GM06990 (cell line): ENCODE measurements around the gene EIF3K.
"Not testable (repeated sequence)": the region's sequence is repeated elsewhere in the genome, so short reads cannot be mapped to it uniquely, and the experiment has no call there.

Experiments
- DNase-seq: peaks from one replicate; pipeline ENCODE4 v3.0.0-alpha.2; 2011; ENCODE audit not compliant: insufficient read length; ENCODE audit errors: extremely low read depth
- H3K27me3 ChIP-seq: replicated peaks from 2 replicates; pipeline ENCODE4 v1.6.0; 2011; ENCODE audit warnings: low read length; ENCODE audit not compliant: control insufficient read depth, insufficient read depth
- H3K36me3 ChIP-seq: 2 replicates; pipeline ENCODE4 v1.5.1; 2011; ENCODE audit warnings: low read length; ENCODE audit not compliant: control insufficient read depth, insufficient read depth
- H3K4me3 ChIP-seq: replicated peaks from 2 replicates; pipeline ENCODE4 v1.5.1; 2011; ENCODE audit warnings: low read depth, mild to moderate bottlenecking, control low read depth, low read length
- CTCF ChIP-seq: IDR thresholded peaks from 2 replicates; pipeline ENCODE4 v1.5.1; 2011; ENCODE audit warnings: low read length, control low read depth, mild to moderate bottlenecking, inconsistent platforms; ENCODE audit not compliant: insufficient read depth, poor library complexity, severe bottlenecking

Gene EIF3K

GRCh38 chr19:38624822-38625221 lies 5.8 kb downstream of the EIF3K start:
- DNase-seq: no peak
- TF ChIP-seq CTCF: no peak
- Histone ChIP-seq H3K27me3 (no peaks in the 10 kb centered on the region), H3K36me3 (peaks cover 30% of the 10 kb centered on the region), H3K4me3 (no peak overlapping the region)

- H3K4me3 ChIP-seq: no peak overlapping the region
- H3K36me3 ChIP-seq: peaks cover 27% of the 10 kb centered on the region
- H3K27me3 ChIP-seq: no peaks in the 10 kb centered on the region
- no peak for DNase-seq
- TF ChIP-seq CTCF: no peak
Measured at GRCh38 chr19:38626401-38626800, 7.4 kb downstream of the EIF3K start.

- H3K27me3 ChIP-seq: no peaks in the 10 kb centered on the region
- H3K4me3 ChIP-seq: no peak overlapping the region
- DNase-seq: no peak
- H3K36me3 ChIP-seq: peaks cover 20% of the 10 kb centered on the region
- no peak for TF ChIP-seq CTCF
Measured at GRCh38 chr19:38629568-38629967, 10.6 kb downstream of the EIF3K start.

GRCh38 chr19:38631301-38631700 lies 12.3 kb downstream of the EIF3K start:
- H3K4me3 ChIP-seq, H3K27me3 ChIP-seq, DNase-seq: not testable (repeated sequence)
- H3K36me3 ChIP-seq: peaks cover 22% of the 10 kb centered on the region

- peaks cover 20% of the 10 kb centered on the region for H3K36me3 ChIP-seq
- not testable (repeated sequence) for H3K4me3 ChIP-seq, DNase-seq, H3K27me3 ChIP-seq
Measured at GRCh38 chr19:38631811-38632475, 13.0 kb downstream of the EIF3K start.

- H3K27me3 ChIP-seq: no peaks in the 10 kb centered on the region
- no peak for DNase-seq
- no peak overlapping the region for H3K4me3 ChIP-seq
- no peak for TF ChIP-seq CTCF
- H3K36me3 ChIP-seq: peaks cover 19% of the 10 kb centered on the region
Measured at GRCh38 chr19:38632476-38633213, 13.7 kb downstream of the EIF3K start.
